ENCODE measurements around the gene NR2F1-AS1.

Gene NR2F1-AS1

GRCh38 chr5:93603078-93603792 is 22.2 kb upstream of the NR2F1-AS1 start:
- no peak overlapping the region for H3K9ac ChIP-seq (ENCODE audit: low read depth in 1 of 2, low read length in 2 of 2)
- no peak overlapping the region for H3K4me3 ChIP-seq (ENCODE audit: low read depth in 1 of 2, low read length in 2 of 2)
- H3K9me3 ChIP-seq (ENCODE audit: control insufficient read depth in 1 of 2, low read length in 2 of 2), result no peaks in the 10 kb centered on the region
- no peak overlapping the region for H3K27ac ChIP-seq (ENCODE audit: low read depth, low read length)
- H3K4me1 ChIP-seq (ENCODE audit: control insufficient read depth in 1 of 2, insufficient read depth in 2 of 2, low read length in 2 of 2), result peaks cover 0 to 11% of the 10 kb centered on the region in 2 donors
- H3K36me3 ChIP-seq (ENCODE audit: control insufficient read depth in 1 of 2, insufficient read depth in 2 of 2, low read length in 2 of 2), result no peaks in the 10 kb centered on the region
- H3K27me3 ChIP-seq (ENCODE audit: control insufficient read depth in 1 of 2, insufficient read depth in 2 of 2, low read length in 2 of 2), result peaks cover 85 to 99% of the 10 kb centered on the region in 2 donors

- H3K36me3 ChIP-seq (ENCODE audit: control insufficient read depth in 1 of 2, insufficient read depth in 2 of 2, low read length in 2 of 2), result no peaks in the 10 kb centered on the region
- no peak overlapping the region for H3K4me3 ChIP-seq (ENCODE audit: low read depth in 1 of 2, low read length in 2 of 2)
- peaks cover 84 to 99% of the 10 kb centered on the region in 2 donors for H3K27me3 ChIP-seq (ENCODE audit: control insufficient read depth in 1 of 2, insufficient read depth in 2 of 2, low read length in 2 of 2)
- no peak overlapping the region for H3K27ac ChIP-seq (ENCODE audit: low read depth, low read length)
- H3K9ac ChIP-seq (ENCODE audit: low read depth in 1 of 2, low read length in 2 of 2), result no peak overlapping the region
- no peaks in the 10 kb centered on the region for H3K9me3 ChIP-seq (ENCODE audit: control insufficient read depth in 1 of 2, low read length in 2 of 2)
- peaks cover 1 to 6% of the 10 kb centered on the region in 2 donors for H3K4me1 ChIP-seq (ENCODE audit: control insufficient read depth in 1 of 2, insufficient read depth in 2 of 2, low read length in 2 of 2)
Observed at GRCh38 chr5:93602241-93603077, 21.4 kb upstream of the NR2F1-AS1 start.

GRCh38 chr5:93601802-93602155 is 20.8 kb upstream of the NR2F1-AS1 start:
- H3K9me3 ChIP-seq (ENCODE audit: control insufficient read depth in 1 of 2, low read length in 2 of 2), result no peaks in the 10 kb centered on the region
- no peak overlapping the region for H3K4me3 ChIP-seq (ENCODE audit: low read depth in 1 of 2, low read length in 2 of 2)
- no peaks in the 10 kb centered on the region for H3K36me3 ChIP-seq (ENCODE audit: control insufficient read depth in 1 of 2, insufficient read depth in 2 of 2, low read length in 2 of 2)
- H3K9ac ChIP-seq (ENCODE audit: low read depth in 1 of 2, low read length in 2 of 2), result no peak overlapping the region
- no peak overlapping the region for H3K27ac ChIP-seq (ENCODE audit: low read depth, low read length)
- H3K27me3 ChIP-seq (ENCODE audit: control insufficient read depth in 1 of 2, insufficient read depth in 2 of 2, low read length in 2 of 2), result peaks cover 86 to 96% of the 10 kb centered on the region in 2 donors
- H3K4me1 ChIP-seq (ENCODE audit: control insufficient read depth in 1 of 2, insufficient read depth in 2 of 2, low read length in 2 of 2), result peaks cover 8 to 9% of the 10 kb centered on the region in 2 donors

- Histone ChIP-seq H3K9ac (ENCODE audit: low read depth in 1 of 2, low read length in 2 of 2) (no peak overlapping the region), H3K4me1 (ENCODE audit: control insufficient read depth in 1 of 2, insufficient read depth in 2 of 2, low read length in 2 of 2) (peaks cover 9 to 10% of the 10 kb centered on the region in 2 donors), H3K27ac (ENCODE audit: low read depth, low read length) (no peak overlapping the region), H3K27me3 (ENCODE audit: control insufficient read depth in 1 of 2, insufficient read depth in 2 of 2, low read length in 2 of 2) (peaks cover 91 to 96% of the 10 kb centered on the region in 2 donors), H3K36me3 (ENCODE audit: control insufficient read depth in 1 of 2, insufficient read depth in 2 of 2, low read length in 2 of 2) (no peaks in the 10 kb centered on the region), H3K9me3 (ENCODE audit: control insufficient read depth in 1 of 2, low read length in 2 of 2) (no peaks in the 10 kb centered on the region), H3K4me3 (ENCODE audit: low read depth in 1 of 2, low read length in 2 of 2) (no peak overlapping the region)
Observed at GRCh38 chr5:93601071-93601801, 20.2 kb upstream of the NR2F1-AS1 start.

GRCh38 chr5:93600409-93601070 is 19.5 kb upstream of the NR2F1-AS1 start:
- H3K9ac ChIP-seq (ENCODE audit: low read depth in 1 of 2, low read length in 2 of 2), result no peak overlapping the region
- no peak overlapping the region for H3K4me3 ChIP-seq (ENCODE audit: low read depth in 1 of 2, low read length in 2 of 2)
- no peaks in the 10 kb centered on the region for H3K36me3 ChIP-seq (ENCODE audit: control insufficient read depth in 1 of 2, insufficient read depth in 2 of 2, low read length in 2 of 2)
- H3K4me1 ChIP-seq (ENCODE audit: control insufficient read depth in 1 of 2, insufficient read depth in 2 of 2, low read length in 2 of 2), result peaks cover 9 to 10% of the 10 kb centered on the region in 2 donors
- H3K27ac ChIP-seq (ENCODE audit: low read depth, low read length), result no peak overlapping the region
- H3K9me3 ChIP-seq (ENCODE audit: control insufficient read depth in 1 of 2, low read length in 2 of 2), result no peaks in the 10 kb centered on the region
- H3K27me3 ChIP-seq (ENCODE audit: control insufficient read depth in 1 of 2, insufficient read depth in 2 of 2, low read length in 2 of 2), result peaks cover 91 to 96% of the 10 kb centered on the region in 2 donors

GRCh38 chr5:93599399-93600120 is 18.5 kb upstream of the NR2F1-AS1 start:
- H3K9me3 ChIP-seq (ENCODE audit: control insufficient read depth in 1 of 2, low read length in 2 of 2), result no peaks in the 10 kb centered on the region
- H3K4me1 ChIP-seq (ENCODE audit: control insufficient read depth in 1 of 2, insufficient read depth in 2 of 2, low read length in 2 of 2), result peaks cover 9 to 10% of the 10 kb centered on the region in 2 donors
- H3K27me3 ChIP-seq (ENCODE audit: control insufficient read depth in 1 of 2, insufficient read depth in 2 of 2, low read length in 2 of 2), result peaks cover 92 to 96% of the 10 kb centered on the region in 2 donors
- no peaks in the 10 kb centered on the region for H3K36me3 ChIP-seq (ENCODE audit: control insufficient read depth in 1 of 2, insufficient read depth in 2 of 2, low read length in 2 of 2)
- H3K27ac ChIP-seq (ENCODE audit: low read depth, low read length), result no peak overlapping the region
- no peak overlapping the region for H3K9ac ChIP-seq (ENCODE audit: low read depth in 1 of 2, low read length in 2 of 2)
- H3K4me3 ChIP-seq (ENCODE audit: low read depth in 1 of 2, low read length in 2 of 2), result no peak overlapping the region

GRCh38 chr5:93599001-93599379 is 18.0 kb upstream of the NR2F1-AS1 start:
- Histone ChIP-seq H3K27ac (ENCODE audit: low read depth, low read length) (no peak overlapping the region), H3K9ac (ENCODE audit: low read depth in 1 of 2, low read length in 2 of 2) (no peak overlapping the region), H3K27me3 (ENCODE audit: control insufficient read depth in 1 of 2, insufficient read depth in 2 of 2, low read length in 2 of 2) (peaks cover 90 to 93% of the 10 kb centered on the region in 2 donors), H3K36me3 (ENCODE audit: control insufficient read depth in 1 of 2, insufficient read depth in 2 of 2, low read length in 2 of 2) (no peaks in the 10 kb centered on the region), H3K4me1 (ENCODE audit: control insufficient read depth in 1 of 2, insufficient read depth in 2 of 2, low read length in 2 of 2) (peaks cover 9 to 10% of the 10 kb centered on the region in 2 donors), H3K4me3 (ENCODE audit: low read depth in 1 of 2, low read length in 2 of 2) (no peak overlapping the region), H3K9me3 (ENCODE audit: control insufficient read depth in 1 of 2, low read length in 2 of 2) (no peaks in the 10 kb centered on the region)

GRCh38 chr5:93598091-93599000 is 17.3 kb upstream of the NR2F1-AS1 start:
- Histone ChIP-seq H3K9ac (ENCODE audit: low read depth in 1 of 2, low read length in 2 of 2) (no peak overlapping the region), H3K4me1 (ENCODE audit: control insufficient read depth in 1 of 2, insufficient read depth in 2 of 2, low read length in 2 of 2) (peaks cover 9 to 10% of the 10 kb centered on the region in 2 donors), H3K4me3 (ENCODE audit: low read depth in 1 of 2, low read length in 2 of 2) (no peak overlapping the region), H3K27ac (ENCODE audit: low read depth, low read length) (no peak overlapping the region), H3K36me3 (ENCODE audit: control insufficient read depth in 1 of 2, insufficient read depth in 2 of 2, low read length in 2 of 2) (no peaks in the 10 kb centered on the region), H3K9me3 (ENCODE audit: control insufficient read depth in 1 of 2, low read length in 2 of 2) (no peaks in the 10 kb centered on the region), H3K27me3 (ENCODE audit: control insufficient read depth in 1 of 2, insufficient read depth in 2 of 2, low read length in 2 of 2) (peaks cover 87 to 89% of the 10 kb centered on the region in 2 donors)

All from duodenal mucosa (tissue), 2 donors.